GM12873 (cell line): ENCODE measurements around the gene SYT7.

Experiments
- CTCF ChIP-seq: IDR thresholded peaks from 2 replicates; pipeline ENCODE4 v1.5.1; 2012; ENCODE audit warnings: low read depth, mild to moderate bottlenecking, moderate library complexity, low read length, control low read depth; ENCODE audit not compliant: insufficient read depth; ENCODE audit errors: missing control alignments

Gene SYT7

GRCh38 chr11:61625525-61625924 lies 44.6 kb upstream of the SYT7 start:
- TF ChIP-seq CTCF, result no peak

GRCh38 chr11:61621917-61622585 lies 41.2 kb upstream of the SYT7 start:
- no peak for TF ChIP-seq CTCF

- no peak for TF ChIP-seq CTCF
Measured at GRCh38 chr11:61619471-61620226, 38.8 kb upstream of the SYT7 start.

GRCh38 chr11:61618978-61619377 lies 38.1 kb upstream of the SYT7 start:
- TF ChIP-seq CTCF, result no peak

- peak; percentile 1 for TF ChIP-seq CTCF
Measured at GRCh38 chr11:61617515-61617914, 36.6 kb upstream of the SYT7 start.

- TF ChIP-seq CTCF, result no peak
Measured at GRCh38 chr11:61616434-61616833, 35.6 kb upstream of the SYT7 start.

GRCh38 chr11:61613870-61614269 lies 33.0 kb upstream of the SYT7 start:
- TF ChIP-seq CTCF, result no peak
